HG03159 (cell line): ENCODE data around the gene PPP4R3B.
"Not testable (repeated sequence)": the region's sequence is repeated elsewhere in the genome, so short reads cannot be mapped to it uniquely, and the experiment has no call there.

Experiments
- ATAC-seq: cut with Tn5 transposase; IDR thresholded peaks from one replicate; pipeline ENCODE4 v1.9.1; 2021; ENCODE audit warnings: mild to moderate bottlenecking, moderate library complexity; ENCODE audit not compliant: unreplicated experiment

Gene PPP4R3B

DNA sequence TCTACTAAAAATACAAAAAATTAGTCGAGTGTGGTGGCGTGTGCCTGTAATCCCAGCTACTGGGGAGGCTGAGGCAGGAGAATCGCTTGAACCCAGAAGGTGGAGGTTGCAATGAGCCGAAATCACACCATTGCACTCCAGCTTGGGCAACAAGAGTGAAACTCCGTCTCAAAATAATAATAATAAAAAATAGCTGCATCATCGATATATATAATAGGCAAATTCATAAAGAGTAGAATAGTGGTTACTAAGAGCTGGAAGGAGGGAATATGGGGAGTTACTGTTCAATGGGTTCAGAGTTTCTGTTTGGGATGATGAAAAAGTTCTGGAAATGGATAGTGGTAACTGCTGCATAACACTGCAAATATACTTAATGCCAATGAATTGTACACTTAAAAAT is 20.6 kb downstream of the PPP4R3B start:
- not testable (repeated sequence) for ATAC-seq

DNA sequence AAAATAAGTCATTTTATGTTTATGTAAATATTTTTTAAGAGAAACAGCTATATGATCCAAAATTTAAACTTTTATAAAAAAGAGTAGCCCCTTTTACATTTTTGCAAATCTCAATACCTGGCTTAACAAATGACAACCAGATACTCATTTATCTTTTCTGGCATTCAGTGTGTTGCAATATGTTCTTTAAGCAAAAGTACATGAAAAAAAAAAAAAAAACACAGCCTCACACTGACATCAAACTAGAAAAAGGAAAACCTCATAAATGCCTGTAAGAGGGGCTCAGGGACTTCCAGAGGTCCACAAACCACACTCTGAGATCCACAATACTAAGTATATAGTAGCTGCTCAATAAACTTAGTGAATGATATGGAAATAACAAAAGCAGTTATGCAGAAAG is 21.9 kb downstream of the PPP4R3B start:
- no peak for ATAC-seq

DNA sequence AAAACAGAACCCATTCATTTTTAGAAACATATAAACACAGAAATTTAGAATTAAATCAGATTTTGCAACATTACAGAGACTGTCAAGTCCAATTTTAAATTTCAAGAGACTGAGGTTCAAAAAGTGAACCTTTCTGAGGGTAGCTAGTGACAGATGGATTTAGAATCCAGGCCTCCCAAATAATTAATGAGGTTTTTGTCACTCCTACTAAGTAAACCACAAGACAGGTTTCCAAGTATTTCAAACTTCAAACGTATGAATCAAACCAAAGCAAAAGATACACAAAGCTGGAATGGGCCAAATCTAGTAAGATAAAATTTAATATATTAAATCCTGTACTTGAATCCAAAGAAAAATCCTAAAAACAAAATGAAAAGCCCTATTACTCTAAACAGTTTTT is 25.3 kb downstream of the PPP4R3B start:
- no peak for ATAC-seq

DNA sequence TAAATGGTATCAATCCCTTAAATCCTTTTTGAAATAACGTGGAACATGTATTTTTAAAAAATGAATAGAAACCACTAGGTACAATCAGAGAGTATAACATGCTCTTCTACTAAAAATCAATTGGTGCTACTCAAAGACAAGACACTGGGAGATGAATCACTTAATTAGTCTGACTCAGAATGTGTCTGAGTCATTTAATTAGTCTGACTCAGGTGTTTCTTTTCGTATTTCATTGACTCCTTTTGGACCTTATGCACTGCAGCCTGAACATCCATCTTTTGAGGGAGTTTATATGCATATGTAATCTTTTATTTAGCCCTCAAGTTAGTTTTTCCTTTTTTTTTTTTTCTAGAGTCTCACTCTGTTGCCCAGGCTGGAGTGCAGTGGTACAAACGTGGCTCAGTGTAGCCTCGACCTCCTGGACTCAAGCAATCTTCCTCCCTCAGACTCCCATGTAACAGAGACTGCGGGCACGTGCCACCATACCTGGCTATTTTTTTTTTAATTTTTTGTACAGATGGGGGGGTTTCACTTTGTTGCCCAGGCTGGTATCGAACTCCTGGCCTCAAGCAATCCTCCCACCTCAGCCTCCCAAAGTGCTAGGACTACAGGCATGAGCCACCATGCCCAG is 26.5 kb downstream of the PPP4R3B start:
- ATAC-seq = no peak

DNA sequence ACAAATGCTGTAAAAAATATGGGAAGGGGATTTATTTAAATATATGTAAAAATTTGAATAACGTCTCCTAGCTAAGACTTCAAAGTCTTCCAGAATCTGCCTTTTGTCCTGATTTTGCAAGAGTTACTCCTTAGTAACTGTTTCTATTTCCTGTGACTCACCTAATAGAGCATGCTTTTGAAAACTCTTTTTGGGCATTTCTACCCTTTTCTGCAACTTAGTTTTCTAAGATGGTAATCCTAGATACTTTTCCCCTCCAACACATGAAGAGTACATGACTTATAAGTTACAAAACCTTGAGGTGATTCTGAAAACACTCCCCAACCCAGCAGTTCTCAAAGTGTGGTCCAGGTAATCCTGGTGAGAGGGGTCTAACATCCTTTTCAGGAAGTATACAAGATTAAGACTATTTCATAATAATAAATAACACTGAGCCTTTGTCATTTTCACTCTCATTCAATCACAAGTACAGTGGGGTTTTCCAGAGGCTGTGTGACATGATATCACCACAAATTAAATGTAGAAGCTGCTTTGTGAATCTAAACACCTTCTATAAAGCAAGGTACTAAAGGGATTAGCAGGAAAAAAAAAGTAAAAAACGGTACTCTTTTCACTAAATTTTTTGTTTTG is 31.9 kb downstream of the PPP4R3B start:
- ATAC-seq = no peak

DNA sequence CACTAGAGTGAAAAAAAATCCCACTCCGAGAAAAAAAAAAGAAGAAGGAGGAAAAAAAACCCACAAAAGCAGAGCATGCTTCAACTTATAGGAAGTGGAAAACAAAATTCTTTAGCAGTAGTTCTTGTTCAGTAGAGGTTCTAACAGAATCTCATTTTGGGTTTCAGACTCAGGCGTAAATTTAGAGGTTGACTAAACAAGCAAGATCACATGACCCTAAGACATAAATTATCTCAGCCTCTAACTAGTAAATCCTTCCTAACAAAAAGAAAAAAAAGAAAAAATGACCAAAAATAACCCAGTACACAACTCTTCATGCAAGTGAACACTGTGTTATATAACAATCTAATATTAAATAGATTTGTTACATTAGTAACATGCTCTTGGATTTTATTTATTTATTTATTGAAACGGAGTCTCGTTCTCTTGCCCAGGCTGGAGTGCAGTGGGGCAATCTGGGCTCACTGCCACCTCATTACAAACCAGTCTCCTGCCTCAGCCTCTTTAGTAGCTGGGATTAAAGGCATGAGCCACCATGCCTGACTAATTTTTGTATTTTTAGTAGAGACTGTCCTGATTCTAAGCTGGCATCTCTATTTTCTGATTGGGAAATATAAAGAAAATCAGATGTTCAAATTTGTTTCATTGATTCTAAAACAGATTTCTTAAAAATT is 35.4 kb downstream of the PPP4R3B start:
- ATAC-seq = no peak

DNA sequence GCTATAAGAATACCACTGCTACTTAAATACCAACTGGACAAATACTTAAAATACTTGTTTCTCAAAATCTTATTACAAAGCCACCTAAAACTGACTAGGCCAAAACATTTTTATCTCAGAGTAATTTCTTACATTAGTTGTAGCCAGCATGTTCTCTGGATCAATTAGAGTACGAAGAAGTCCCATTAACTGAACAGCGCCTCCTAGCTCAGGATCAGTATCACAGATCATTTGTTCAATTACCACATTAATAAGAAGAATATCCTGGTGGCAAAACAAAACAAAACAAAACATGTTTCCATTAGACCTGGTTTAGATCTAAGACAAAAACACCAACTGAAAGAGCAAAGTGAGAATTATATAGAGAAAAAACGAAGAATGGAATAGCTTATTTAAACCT is 36.0 kb downstream of the PPP4R3B start:
- no peak for ATAC-seq

DNA sequence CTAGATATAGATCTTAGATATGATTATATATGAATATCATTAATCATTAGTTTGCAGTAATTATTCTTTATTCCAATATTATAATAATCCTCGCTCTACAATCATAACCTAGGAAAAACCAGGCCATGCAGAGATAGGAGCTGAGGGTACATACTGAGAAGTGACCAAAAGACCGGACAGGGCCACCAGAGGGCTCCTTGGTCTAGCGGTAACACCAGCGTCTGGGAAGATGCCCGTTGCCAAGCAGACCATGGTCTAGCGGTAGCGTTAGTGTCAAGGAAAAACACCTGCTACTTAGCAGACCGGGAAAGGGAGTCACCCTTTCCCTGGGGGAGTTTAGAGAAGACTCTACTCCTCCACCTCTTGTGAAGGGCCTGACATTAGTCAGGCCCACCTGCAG is 48.4 kb downstream of the PPP4R3B start:
- ATAC-seq = not testable (repeated sequence)

DNA sequence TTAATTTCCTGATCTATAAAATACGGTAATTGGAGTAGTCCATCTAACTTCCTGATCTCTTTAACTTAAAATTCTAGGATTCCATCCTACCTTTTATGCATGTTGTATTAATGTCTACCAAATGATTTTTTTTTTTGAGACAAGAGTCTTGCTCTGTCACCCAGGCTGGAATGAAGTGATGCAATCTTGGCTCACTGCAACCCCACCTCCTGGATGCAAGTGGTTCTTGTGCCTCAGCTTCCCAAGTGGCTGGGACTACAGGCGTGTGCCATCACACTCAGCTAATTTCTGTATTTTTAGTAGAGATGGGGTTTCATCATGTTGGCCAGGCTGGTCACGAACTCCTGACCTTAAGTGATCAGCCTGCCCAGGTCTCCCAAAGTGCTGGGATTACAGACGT is 50.1 kb downstream of the PPP4R3B start:
- no peak for ATAC-seq

DNA sequence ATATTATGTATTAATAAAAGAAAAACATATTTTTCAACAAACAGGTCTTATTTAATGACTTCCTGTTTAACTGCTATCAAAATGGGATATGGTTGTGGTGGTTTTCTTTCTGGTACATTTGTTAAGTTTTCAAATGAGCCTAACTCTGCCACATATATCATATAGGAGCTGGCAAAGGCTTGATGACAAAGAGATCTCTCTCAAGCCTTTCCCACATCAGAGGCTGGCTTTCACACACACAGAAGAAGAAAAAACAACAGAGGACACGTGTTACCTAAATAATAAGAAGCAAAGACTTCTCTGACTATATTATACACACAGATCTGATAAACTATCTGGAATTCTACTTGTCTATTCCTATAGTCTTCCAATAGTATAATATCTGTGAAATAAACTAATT is 51.8 kb downstream of the PPP4R3B start:
- no peak for ATAC-seq

DNA sequence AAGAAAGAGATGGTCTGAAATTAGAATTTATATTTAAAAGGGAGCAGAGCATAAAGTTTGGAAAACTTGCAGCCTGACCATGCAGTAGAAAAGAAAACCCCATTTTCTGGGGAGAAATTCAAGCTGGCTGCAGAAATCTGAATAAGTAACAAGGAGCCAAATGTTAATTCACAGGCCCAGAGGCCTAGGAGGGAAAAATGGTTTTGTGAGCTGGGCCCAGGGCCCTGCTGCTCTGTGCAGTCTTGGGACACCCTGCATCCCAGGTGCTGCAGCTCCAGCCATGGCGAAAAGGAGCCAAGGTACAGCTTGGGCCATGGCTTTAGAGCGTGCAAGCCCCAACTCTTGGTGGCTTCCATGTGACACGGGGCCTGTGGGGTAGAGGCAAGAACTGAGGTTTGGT is 56.6 kb downstream of the PPP4R3B start:
- no peak for ATAC-seq

DNA sequence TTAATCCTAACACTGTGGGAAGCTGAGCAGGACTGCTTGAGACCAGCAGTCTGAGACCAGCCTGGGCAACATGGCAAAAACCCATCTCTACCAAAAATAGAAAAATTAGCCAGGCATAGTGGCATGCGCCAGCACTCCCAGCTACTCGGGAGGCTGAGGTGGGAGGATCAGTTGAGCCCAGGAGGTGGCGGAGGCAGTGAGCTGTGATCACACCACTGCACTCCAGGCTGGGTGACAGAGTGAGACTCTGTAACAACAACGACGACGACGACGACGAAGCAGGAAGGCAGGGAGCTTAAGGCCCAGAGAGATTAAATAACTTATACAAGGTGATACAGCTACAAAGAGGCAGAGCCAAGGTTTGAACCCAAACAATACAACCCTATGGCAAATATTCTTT is 60.6 kb downstream of the PPP4R3B start:
- no peak for ATAC-seq

DNA sequence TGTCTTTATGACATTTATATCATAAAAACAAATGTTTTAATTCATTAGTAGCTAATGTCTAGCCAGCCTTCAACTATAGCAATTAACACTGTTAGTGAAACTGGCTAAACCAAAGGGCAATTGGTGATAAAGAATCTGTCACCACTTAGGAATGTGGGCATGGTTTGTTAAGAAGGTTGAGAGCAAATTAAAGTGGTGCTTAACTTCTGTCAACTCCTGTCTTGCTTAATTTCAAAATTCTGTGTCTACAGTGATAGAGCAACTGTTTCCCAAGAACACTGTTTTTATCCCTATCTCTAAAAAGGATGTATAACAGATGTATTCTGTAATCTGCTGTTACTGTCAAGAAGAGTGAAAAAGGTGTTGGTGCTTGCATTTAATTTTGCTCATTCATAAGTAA is 61.4 kb downstream of the PPP4R3B start:
- ATAC-seq = no peak

DNA sequence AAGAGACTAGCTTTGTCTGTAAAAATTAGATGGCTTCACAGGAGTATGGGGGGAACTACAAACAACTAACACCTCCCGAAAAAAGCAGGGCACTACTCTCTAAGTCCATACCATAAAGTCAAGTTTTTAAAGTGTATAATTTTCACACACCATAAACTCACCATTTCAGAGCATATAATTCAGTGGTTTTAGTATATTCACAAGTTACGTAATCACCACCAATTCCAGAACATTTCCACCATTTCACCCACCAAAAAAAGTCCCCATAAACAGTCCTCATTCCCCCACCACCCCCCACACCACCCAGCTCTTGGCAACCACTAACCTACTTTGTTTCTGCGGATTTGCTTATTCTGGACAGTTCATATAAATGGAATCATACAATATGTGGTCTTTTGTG is 64.1 kb downstream of the PPP4R3B start:
- no peak for ATAC-seq

DNA sequence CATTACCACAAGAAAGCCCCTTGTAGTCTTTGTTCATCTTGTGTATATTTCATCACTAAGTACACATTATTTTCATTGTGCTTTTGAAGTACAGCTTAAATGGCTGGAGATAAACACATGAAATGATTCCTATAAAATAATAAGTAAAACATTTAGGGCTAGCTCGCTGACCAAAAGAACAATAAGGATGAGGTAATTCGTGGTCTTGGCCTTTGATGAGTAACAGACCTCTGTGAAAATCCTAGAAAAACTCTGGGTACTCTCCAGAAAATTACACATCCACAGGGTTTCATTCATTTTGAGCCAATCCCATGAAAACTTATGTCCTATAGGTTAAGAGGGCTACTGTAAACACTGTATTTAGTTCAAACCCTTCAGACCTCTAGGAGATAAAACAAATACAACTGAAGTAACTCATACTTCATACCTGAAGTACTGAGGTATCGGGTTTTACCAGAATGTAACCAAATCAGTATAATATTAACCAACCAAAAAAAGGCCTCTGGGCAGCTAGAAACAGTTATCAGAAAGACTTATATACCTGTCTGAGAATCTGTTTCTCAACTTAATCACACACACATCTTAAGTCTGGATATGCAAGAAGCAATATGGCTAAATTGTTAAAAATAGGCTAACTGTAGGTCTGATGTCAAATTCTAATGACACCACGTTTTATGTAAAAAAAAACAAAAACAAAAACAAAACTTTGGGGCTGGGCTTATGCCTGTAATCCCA is 66.9 kb downstream of the PPP4R3B start:
- ATAC-seq = no peak

DNA sequence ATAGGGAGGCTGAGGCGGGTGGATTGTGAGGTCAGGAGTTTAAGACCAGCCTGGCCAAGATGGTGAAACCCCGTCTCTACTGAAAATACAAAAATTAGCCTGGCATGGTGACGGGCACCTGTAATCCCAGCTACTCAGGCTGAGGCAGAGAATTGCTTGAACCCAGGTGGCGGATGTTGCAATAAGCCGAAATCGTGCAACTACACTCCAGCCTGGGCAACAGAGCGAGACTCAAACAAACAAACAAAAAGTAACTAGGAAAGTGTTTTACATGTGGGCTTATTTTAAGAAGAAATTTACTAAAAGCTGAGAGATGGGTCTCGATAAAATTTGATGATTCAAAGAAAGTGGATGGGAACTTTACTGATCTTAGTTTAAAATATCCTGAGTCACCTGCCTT is 69.7 kb downstream of the PPP4R3B start:
- ATAC-seq = not testable (repeated sequence)

DNA sequence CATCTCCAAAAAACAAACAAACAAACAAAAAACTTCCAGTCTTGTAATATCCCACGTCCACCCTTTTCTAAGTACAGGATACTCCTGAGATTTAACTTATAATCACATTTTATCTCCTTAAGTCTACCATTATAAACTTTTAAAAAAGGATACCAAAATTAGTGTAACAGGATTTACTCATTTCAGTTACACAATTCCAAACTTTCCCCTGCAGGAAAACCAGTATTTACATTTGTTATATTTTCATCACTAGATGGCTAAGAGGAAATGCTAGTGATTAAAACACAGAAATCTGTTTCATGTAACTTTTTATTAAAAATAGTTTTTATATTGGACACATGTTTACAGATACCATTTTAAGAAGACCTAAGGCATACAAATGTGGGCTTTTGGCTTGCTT is 70.4 kb downstream of the PPP4R3B start:
- ATAC-seq = no peak

DNA sequence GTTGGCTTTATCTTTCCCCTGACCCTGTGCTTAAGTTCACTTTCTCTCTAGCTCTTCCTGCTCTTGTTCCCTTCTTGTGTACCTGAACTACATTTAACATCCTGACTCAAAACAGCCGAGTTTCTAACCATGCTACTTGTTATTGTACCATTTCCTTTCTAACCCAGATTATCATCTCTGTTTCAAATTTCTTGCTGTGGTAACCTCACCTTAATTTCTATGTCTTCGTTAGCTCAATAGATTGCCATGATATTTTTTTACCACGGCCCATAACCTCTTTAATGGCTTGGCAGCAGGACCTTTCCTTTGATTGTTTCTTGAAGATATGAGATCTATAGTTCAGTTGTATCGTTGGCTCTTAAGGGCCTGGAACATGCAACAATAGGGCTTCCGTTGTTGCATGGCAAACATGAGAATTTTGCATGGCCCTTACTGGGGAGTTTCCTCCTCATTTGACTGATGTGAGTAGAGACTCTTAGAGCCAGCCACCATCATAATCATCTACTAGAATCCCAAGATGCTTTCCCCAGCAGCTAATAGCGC is 86.8 kb downstream of the PPP4R3B start:
- no peak for ATAC-seq

DNA sequence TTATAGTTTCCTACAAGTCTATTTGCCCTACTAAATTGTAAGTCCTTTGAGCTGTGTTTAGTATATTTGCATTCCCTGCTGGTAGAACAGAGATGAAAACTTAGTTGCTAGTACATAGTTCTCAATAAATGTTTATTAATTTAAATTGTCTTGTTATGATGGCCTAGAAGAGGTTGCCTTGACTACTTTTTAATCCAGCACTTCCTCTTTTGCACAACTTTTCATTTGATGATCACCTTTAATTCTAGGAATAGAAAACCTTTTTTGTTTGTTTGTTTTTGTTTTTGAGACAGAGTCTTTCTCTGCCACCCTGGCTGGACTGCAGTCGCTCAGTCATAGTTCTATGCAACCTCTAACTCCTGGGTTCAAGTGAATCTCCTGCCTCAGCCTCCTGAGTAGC is 91.2 kb downstream of the PPP4R3B start:
- no peak for ATAC-seq

DNA sequence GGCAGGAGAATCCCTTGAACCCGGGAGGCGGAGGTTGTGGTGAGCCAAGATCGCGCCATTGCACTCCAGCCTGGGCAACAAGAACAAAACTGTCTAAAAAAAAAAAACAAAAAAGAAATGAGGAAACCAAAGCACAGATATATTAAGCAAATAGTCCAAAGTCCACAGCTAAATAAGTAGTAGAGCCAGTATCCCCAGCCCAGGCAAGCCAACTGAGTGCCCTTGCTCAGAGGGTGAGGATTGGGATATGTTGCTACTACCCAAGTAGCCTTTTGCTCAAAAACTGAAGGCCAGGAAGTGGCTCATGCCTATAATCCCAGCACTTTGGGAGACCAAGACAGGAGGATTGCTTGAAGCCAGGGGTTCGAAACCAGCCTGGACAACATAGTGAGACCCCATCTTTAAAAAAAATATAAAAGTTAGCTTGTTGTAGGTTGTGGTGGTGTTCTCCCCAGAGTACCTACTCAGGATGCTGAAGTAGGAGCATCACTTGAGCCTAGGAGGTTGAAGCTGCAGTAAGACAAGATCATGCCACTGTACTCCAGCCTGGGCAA is 92.5 kb downstream of the PPP4R3B start:
- ATAC-seq = no peak
